Heart left ventricle (tissue), 16 donors: ENCODE results near the gene NUP58. TPM values are rescaled to one million over a fixed set of nuclear protein-coding genes. Genes with fewer than 3 reads are reported as not detected.

Experiments used
- ATAC-seq, 4 donors: fragments of 200-7000 bp; cut with Tn5 transposase; one replicate each; pipeline ENCODE4 v1.9.1; 2020 to 2022; ENCODE audit warnings: moderate library complexity in 4 of 4, mild to moderate bottlenecking in 3 of 4, moderate number of reproducible peaks in 1 of 4
- DNase-seq, 5 donors: peaks; one replicate each; pipeline ENCODE4 v3.0.0-alpha.2; 2020
- H3K27ac ChIP-seq, 12 donors: fragments of 200-600 bp; sonication (generic) in 4 of 12; one replicate each; pipeline versions ENCODE4 v1.5.0 to v1.8.0; 2016 to 2022; ENCODE audit warnings: mild to moderate bottlenecking in 2 of 12
- H3K27me3 ChIP-seq, 9 donors: fragments of 200-600 bp; sonication (generic) in 2 of 9; one replicate each; pipeline versions ENCODE4 v1.5.1 to v1.8.0; 2016 to 2022; ENCODE audit warnings: mild to moderate bottlenecking in 3 of 9
- H3K36me3 ChIP-seq, 9 donors: fragments of 200-600 bp; sonication (generic) in 2 of 9; one replicate each; pipeline versions ENCODE4 v1.5.0 to v1.8.0; 2018 to 2022; ENCODE audit warnings: mild to moderate bottlenecking in 2 of 9
- H3K4me1 ChIP-seq, 12 donors: fragments of 200-600 bp; sonication (generic) in 4 of 12; one replicate each; pipeline versions ENCODE4 v1.5.0 to v1.8.0; 2016 to 2022; ENCODE audit warnings: mild to moderate bottlenecking in 3 of 12
- H3K4me3 ChIP-seq, 12 donors: fragments of 200-600 bp; sonication (generic) in 4 of 12; one replicate each; pipeline versions ENCODE4 v1.5.0 to v1.8.0; 2017 to 2022; ENCODE audit warnings: mild to moderate bottlenecking in 9 of 12, moderate library complexity in 4 of 12
- H3K9me3 ChIP-seq, 12 donors: fragments of 200-600 bp; sonication (generic) in 4 of 12; one replicate each; pipeline versions ENCODE4 v1.5.0 to v1.8.0; 2016 to 2022; ENCODE audit warnings: mild to moderate bottlenecking in 1 of 12
- POLR2A ChIP-seq, 2 donors: fragments of 450-650 bp; IDR thresholded peaks; one replicate each; pipeline ENCODE4 v1.6.1; 2017; ENCODE audit warnings: antibody characterized with exemption in 2 of 2, mild to moderate bottlenecking in 2 of 2, moderate library complexity in 2 of 2
- WGBS, 4 donors: extraction: QIAGEN DNeasy Blood & Tissue Kit in 2 of 4; methylation state at CpG; one replicate each; pipeline versions ENCODE4 v1.1.5 to v1.1.7; 2013 to 2018; 5-methylcytosine and 5-hydroxymethylcytosine counted together
- intact Hi-C, 10 donors: fragments of 100-400 bp; cut with DNase I; formaldehyde crosslinking; loops; one replicate each; pipeline versions ENCODE4 v1.11.1 to v1.14.2; 2022
- polyA plus RNA-seq, 2 donors: library from polyadenylated mRNA; stranded (reverse); fragments of 200-250 nt; gene quantifications; one replicate each; pipeline ENCODE4 v1.2.3, GENCODE V29; 2013
- total RNA-seq, 9 donors: library from RNA; depleted of rRNA in 2 of 9; stranded (reverse); fragments of >200 nt in 2 of 9; fragmentation: NEBNext Ultra II Directional in 3 of 9; extraction: Animal tissue kit (Norgen Biotek cat#: 25700) in 3 of 9; gene quantifications; one replicate each; pipeline versions ENCODE4 v1.1.0 to v1.2.4, GENCODE V29; 2016 to 2023
- TF ChIP-seq, protein P1 (sequence below), 12 donors: fragments of 200-600 bp; sonication (generic) in 4 of 12; IDR thresholded peaks; one replicate each; pipeline versions ENCODE4 v1.5.0 to v1.8.0; 2018 to 2022; ENCODE audit warnings: antibody characterized with exemption in 12 of 12, mild to moderate bottlenecking in 5 of 12
- donor health status: ischemic (EF 13 %, LVEDD 7.1; RV severe dilation, severe dysfunction).
- donor health status: healthy with polysubstance abuse.
- donor health status: DM: no; HTN: yes; CAD: no.
- donor health status: DM: no; HTN: no; CAD: no.
- donor health status: ischemic (EF 25% LVEDD 6.9; RV normal size, moderate dysfunction).
- donor health status: ischemic (EF 25% LVEDD 5.7; RV mildly dilated, moderate dysfunction).
- donor health status: healthy.
- donor health status: DM: yes; HTN: yes; CAD: no.
- donor health status: ischemic (EF 35%, LVEDD 5.7; RV mildly dilated, moderate dysfunction).
- donor health status: nonischemic (EF 11% LVEDD 7.7; RV severe dilation, severe dysfunction).
- donor health status: DM: yes; HTN: yes; CAD: no.
- donor health status: PGD.
- donor health status: ischemic (EF 29% LVEDD 5.4; RV normal size, mild dysfunction).
- donor health status: nonischemic (EF 23%, LVEDD 6.1; RV moderate dilation, normal function).

Gene NUP58
- total and polyA plus RNA-seq, 11 donors = 7.0 to 39.1 (median 24.2) TPM

DNA sequence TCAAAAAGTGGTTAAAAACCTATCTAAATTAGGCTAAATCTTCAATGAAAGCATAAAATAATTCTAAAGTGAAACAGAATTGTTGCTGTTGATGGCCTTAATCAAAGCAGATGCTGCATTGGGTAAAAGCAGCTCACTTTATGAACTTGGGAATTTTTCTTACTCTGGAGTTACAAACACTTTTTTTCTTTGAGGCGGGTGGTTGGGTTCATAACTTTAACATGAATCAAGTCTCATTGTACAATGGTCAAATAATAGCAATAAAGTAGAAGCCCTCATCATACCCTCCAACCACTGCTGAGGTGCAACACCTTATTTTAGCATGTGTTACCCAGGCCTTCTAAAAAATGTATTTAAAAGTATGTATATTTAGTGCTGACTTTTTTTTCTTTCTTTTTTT is 29.1 kb downstream of the NUP58 start:
- 88 to 97% (median 96%) methylated on average over 1 of the region's 1 CpG for WGBS, 4 donors
- no peak overlapping the region for H3K27ac ChIP-seq
- H3K36me3 ChIP-seq = peaks cover 0 to 100% (median 89%) of the 10 kb centered on the region in 9 donors
- peaks cover 0 to 3% (median 0%) of the 10 kb centered on the region in 12 donors for H3K4me1 ChIP-seq
- DNase-seq = no peak
- intact Hi-C loops = no loop called here
- no peaks in the 10 kb centered on the region for H3K9me3 ChIP-seq
- ATAC-seq = no peak
- TF ChIP-seq POLR2A (IDR thresholded peaks at IDR 0.05) = no peak
- TF ChIP-seq, protein P1, sequence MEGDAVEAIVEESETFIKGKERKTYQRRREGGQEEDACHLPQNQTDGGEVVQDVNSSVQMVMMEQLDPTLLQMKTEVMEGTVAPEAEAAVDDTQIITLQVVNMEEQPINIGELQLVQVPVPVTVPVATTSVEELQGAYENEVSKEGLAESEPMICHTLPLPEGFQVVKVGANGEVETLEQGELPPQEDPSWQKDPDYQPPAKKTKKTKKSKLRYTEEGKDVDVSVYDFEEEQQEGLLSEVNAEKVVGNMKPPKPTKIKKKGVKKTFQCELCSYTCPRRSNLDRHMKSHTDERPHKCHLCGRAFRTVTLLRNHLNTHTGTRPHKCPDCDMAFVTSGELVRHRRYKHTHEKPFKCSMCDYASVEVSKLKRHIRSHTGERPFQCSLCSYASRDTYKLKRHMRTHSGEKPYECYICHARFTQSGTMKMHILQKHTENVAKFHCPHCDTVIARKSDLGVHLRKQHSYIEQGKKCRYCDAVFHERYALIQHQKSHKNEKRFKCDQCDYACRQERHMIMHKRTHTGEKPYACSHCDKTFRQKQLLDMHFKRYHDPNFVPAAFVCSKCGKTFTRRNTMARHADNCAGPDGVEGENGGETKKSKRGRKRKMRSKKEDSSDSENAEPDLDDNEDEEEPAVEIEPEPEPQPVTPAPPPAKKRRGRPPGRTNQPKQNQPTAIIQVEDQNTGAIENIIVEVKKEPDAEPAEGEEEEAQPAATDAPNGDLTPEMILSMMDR (IDR thresholded peaks at IDR 0.05) = no peak
- H3K4me3 ChIP-seq = no peak overlapping the region
- no peaks in the 10 kb centered on the region for H3K27me3 ChIP-seq

DNA sequence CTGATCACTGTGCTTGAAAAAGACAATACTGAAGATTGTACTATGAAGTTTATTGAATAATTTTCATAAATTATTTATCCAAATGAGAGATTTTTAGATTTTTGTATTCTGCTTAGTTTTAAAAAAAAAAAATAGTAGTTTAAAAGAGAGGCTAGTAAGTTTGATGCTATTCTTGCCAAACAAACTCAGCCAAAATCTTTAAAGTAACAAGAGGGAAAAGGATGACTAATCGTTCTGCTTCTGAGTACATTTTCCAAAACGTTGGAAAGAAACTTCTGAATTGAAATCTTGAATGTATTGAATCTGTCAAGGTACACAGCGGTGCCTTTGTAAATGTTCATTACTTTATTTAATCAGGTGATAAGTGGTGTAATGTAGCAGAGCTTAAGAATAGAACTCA is 34.4 kb downstream of the NUP58 start:
- no peaks in the 10 kb centered on the region for H3K27me3 ChIP-seq
- no peak for TF ChIP-seq POLR2A (IDR thresholded peaks at IDR 0.05)
- TF ChIP-seq, protein P1 (IDR thresholded peaks at IDR 0.05) = no peak
- H3K36me3 ChIP-seq = peaks cover 0 to 99% (median 85%) of the 10 kb centered on the region in 9 donors
- no peaks in the 10 kb centered on the region for H3K4me1 ChIP-seq
- DNase-seq = no peak
- H3K4me3 ChIP-seq = no peak overlapping the region
- intact Hi-C loops = no loop called here
- 51 to 71% (median 60%) methylated on average over 3 of the region's 3 CpGs for WGBS, 4 donors
- ATAC-seq = no peak
- no peak overlapping the region for H3K27ac ChIP-seq
- H3K9me3 ChIP-seq = no peaks in the 10 kb centered on the region

DNA sequence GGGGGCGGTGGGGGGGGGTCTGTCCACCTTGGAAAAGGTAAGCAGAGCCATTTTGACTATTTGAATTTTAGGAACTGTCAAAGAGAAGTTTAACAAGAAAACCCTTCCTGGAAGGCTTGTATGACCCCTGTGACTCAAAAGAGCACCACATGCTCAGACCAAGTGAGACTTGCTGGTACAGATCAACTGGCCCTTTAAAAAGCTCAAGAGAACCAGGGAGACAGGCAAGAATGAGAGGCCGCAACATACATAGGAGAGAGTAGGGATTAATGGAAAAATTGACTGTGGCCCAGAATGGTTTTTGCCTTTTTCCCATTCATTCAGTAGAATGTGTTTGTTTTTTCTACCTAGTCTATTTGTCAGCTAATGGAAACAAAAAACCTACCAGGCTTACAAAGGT is 44.2 kb downstream of the NUP58 start:
- Histone ChIP-seq H3K27me3 (no peaks in the 10 kb centered on the region), H3K27ac (no peak overlapping the region), H3K9me3 (peaks cover 0 to 4% (median 0%) of the 10 kb centered on the region in 12 donors), H3K4me3 (no peak overlapping the region), H3K4me1 (no peaks in the 10 kb centered on the region), H3K36me3 (peaks cover 0 to 16% (median 13%) of the 10 kb centered on the region in 9 donors)
- no peak for TF ChIP-seq POLR2A (IDR thresholded peaks at IDR 0.05)
- TF ChIP-seq, protein P1 (IDR thresholded peaks at IDR 0.05) = no peak
- intact Hi-C loops = no loop called here
- DNase-seq (no peak), ATAC-seq (no peak)
- 91 to 100% (median 97%) methylated on average over 2 of the region's 2 CpGs for WGBS, 4 donors

DNA sequence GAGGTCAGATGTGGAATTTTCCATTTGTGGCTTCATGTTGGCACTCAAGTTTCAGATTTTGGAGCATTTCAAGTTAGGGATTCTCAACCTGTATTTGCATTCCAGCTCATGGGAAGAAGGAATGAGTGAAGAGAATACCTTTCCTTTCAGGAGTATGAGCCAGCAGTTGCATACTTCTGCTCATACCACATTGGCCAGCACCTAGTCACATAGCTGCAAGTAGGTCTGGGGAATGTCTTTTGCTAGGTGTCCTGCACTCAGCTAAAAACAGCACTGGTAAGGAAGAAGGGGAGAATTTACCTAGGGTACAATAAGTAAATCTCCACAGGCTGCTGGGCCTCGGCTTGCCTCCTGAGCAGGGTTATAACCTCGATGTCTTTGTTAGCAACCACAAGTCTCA is 45.7 kb downstream of the NUP58 start:
- TF ChIP-seq, protein P1 (IDR thresholded peaks at IDR 0.05) = no peak
- no peak for TF ChIP-seq POLR2A (IDR thresholded peaks at IDR 0.05)
- Histone ChIP-seq H3K36me3 (peaks cover 0 to 4% (median 0%) of the 10 kb centered on the region in 9 donors), H3K4me1 (no peaks in the 10 kb centered on the region), H3K9me3 (peaks cover 0 to 4% (median 0%) of the 10 kb centered on the region in 12 donors), H3K4me3 (no peak overlapping the region), H3K27ac (no peak overlapping the region), H3K27me3 (peaks cover 0 to 1% (median 0%) of the 10 kb centered on the region in 9 donors)
- DNase-seq = no peak
- no peak for ATAC-seq
- intact Hi-C loops = no loop called here
- WGBS, 4 donors = 47 to 77% (median 65%) methylated on average over 2 of the region's 2 CpGs
